Endothelial cell of umbilical vein (primary cell): ENCODE measurements around the gene CNPPD1. TPM values are rescaled to one million over a fixed set of nuclear protein-coding genes. Genes with fewer than 3 reads are reported as not detected.

Experiments used
- BruUV-seq: library from RNA; stranded (reverse); fragments of 400-500 nt; replicated peaks from 2 replicates; lab custom pipeline; 2021; lab: Mats Ljungman, UMichigan
- CTCF ChIA-PET: fragments of 300-600, 350-600 bp; sonication (Branson Sonifier 250); formaldehyde crosslinking; loops from one replicate; lab custom pipeline; 2021; ENCODE audit warnings: antibody characterized with exemption, inconsistent platforms; lab: Charles Lee
- POLR2A ChIA-PET: fragments of 300-600, 350-600 bp; sonication (Branson Sonifier 250); formaldehyde crosslinking; loops from one replicate; lab custom pipeline; 2021; ENCODE audit warnings: antibody characterized with exemption, inconsistent platforms; lab: Charles Lee
- DNase-seq: peaks from one replicate; pipeline ENCODE4 v3.0.0-alpha.2; 2011; ENCODE audit warnings: low read depth, low spot score
- FAIRE-seq: peaks from 2 replicates; lab custom pipeline; 2011; peaks lifted over from hg19 to GRCh38; lab: Jason Lieb, UNC
- H2AFZ ChIP-seq: 2 replicates; pipeline ENCODE4 v1.6.0; 2012; ENCODE audit warnings: low read depth, low read length, control low read depth, inconsistent platforms
- H3K27ac ChIP-seq: 2 replicates; pipeline ENCODE4 v1.5.1; 2011; ENCODE audit warnings: low read depth, mild to moderate bottlenecking, control low read depth, low read length, moderate library complexity; ENCODE audit not compliant: insufficient read depth
- H3K27me3 ChIP-seq, 2 experiments: 2 replicates each; pipeline versions ENCODE4 v1.6.0 to v1.6.1; 2011; ENCODE audit warnings: low read length in 2 of 2, mixed read lengths in 1 of 2; ENCODE audit not compliant: control insufficient read depth in 2 of 2, insufficient read depth in 2 of 2
- H3K36me3 ChIP-seq, 2 experiments: 2 replicates in 1 of 2; 3 replicates in 1 of 2; pipeline ENCODE4 v1.5.1; 2011; ENCODE audit warnings: low read length in 2 of 2, mild to moderate bottlenecking in 1 of 2, moderate library complexity in 1 of 2; ENCODE audit not compliant: control insufficient read depth in 2 of 2, insufficient read depth in 2 of 2; ENCODE audit errors: extremely low read depth in 1 of 2
- H3K4me1 ChIP-seq: 3 replicates; pipeline ENCODE4 v1.5.1; 2011; ENCODE audit warnings: mild to moderate bottlenecking, low read length; ENCODE audit not compliant: control insufficient read depth, insufficient read depth; ENCODE audit errors: extremely low read depth
- H3K4me2 ChIP-seq: 2 replicates; pipeline ENCODE4 v1.6.1; 2011; ENCODE audit warnings: low read length, control low read depth, mixed read lengths; ENCODE audit not compliant: insufficient read depth
- H3K4me3 ChIP-seq, 3 experiments: fragments of 200-600 bp in 1 of 3; sonication (generic), shearing (Covaris generic) in 1 of 3; replicated peaks in 1 of 3; 2 replicates each; pipeline ENCODE4 v1.5.1; 2011 to 2016; ENCODE audit warnings: control low read depth in 3 of 3, low read length in 3 of 3, mild to moderate bottlenecking in 2 of 3, inconsistent platforms in 1 of 3, low read depth in 1 of 3, moderate library complexity in 1 of 3; ENCODE audit not compliant: insufficient read depth in 1 of 3
- H3K79me2 ChIP-seq: 2 replicates; pipeline ENCODE4 v1.6.0; 2012; ENCODE audit warnings: low read length, inconsistent platforms; ENCODE audit not compliant: control insufficient read depth, insufficient read depth
- H3K9ac ChIP-seq: replicated peaks from 2 replicates; pipeline ENCODE3; 2011; ENCODE audit warnings: low read length, control low read depth; ENCODE audit not compliant: insufficient read depth; ENCODE audit errors: extremely low read depth
- H3K9me1 ChIP-seq: replicated peaks from 3 replicates; pipeline ENCODE4 v1.6.0; 2011; ENCODE audit warnings: mild to moderate bottlenecking, low read length; ENCODE audit not compliant: control insufficient read depth, insufficient read depth; ENCODE audit errors: extremely low read depth
- H3K9me3 ChIP-seq: replicated peaks from 2 replicates; pipeline ENCODE4 v1.5.1; 2012; ENCODE audit warnings: low read length, inconsistent platforms; ENCODE audit not compliant: control insufficient read depth, insufficient read depth
- H4K20me1 ChIP-seq: replicated peaks from 2 replicates; pipeline ENCODE3; 2011; ENCODE audit warnings: mild to moderate bottlenecking, low read length; ENCODE audit not compliant: control insufficient read depth, insufficient read depth; ENCODE audit errors: extremely low read depth
- EZH2 ChIP-seq: IDR thresholded peaks from 2 replicates; pipeline ENCODE4 v1.6.1; 2012; ENCODE audit warnings: borderline replicate concordance, low read depth, mild to moderate bottlenecking, moderate library complexity, low read length, inconsistent platforms; ENCODE audit not compliant: severe bottlenecking
- FOS ChIP-seq: IDR thresholded peaks from 2 replicates; pipeline ENCODE4 v1.6.1; 2011; ENCODE audit warnings: mild to moderate bottlenecking, low read length, moderate library complexity, borderline replicate concordance; ENCODE audit not compliant: insufficient read depth
- GATA2 ChIP-seq: IDR thresholded peaks from 2 replicates; pipeline ENCODE4 v1.7.0; 2011; ENCODE audit warnings: low read depth, mild to moderate bottlenecking, moderate library complexity, mixed read lengths, low read length; ENCODE audit not compliant: insufficient read length, insufficient read depth
- JUN ChIP-seq: IDR thresholded peaks from 2 replicates; pipeline ENCODE4 v1.6.1; 2011; ENCODE audit warnings: borderline replicate concordance, low read depth; ENCODE audit not compliant: insufficient read length, insufficient read depth
- MYC ChIP-seq: IDR thresholded peaks from one replicate; pipeline ENCODE4 v1.6.1; 2011; ENCODE audit warnings: mild to moderate bottlenecking, low read depth, low read length
- POLR2A ChIP-seq: IDR thresholded peaks from 2 replicates; pipeline ENCODE4 v1.6.1; 2012; ENCODE audit warnings: low read depth, mild to moderate bottlenecking, control low read depth, low read length
- POLR2AphosphoS5 ChIP-seq: IDR thresholded peaks from 2 replicates; pipeline ENCODE4 v1.6.1; 2012; ENCODE audit warnings: low read depth, mild to moderate bottlenecking, control low read depth, low read length, moderate library complexity; ENCODE audit not compliant: insufficient read depth
- dilution Hi-C: fragments of 300-500 bp; cut with MboI; formaldehyde crosslinking; loops from one replicate; pipeline ENCODE4 v1.15.0; 2019; ENCODE audit warnings: low sequenced_read_pairs; ENCODE audit not compliant: extremely low pct_ligation_motif_present
- intact Hi-C: fragments of 100-400 bp; cut with micrococcal nuclease; formaldehyde crosslinking; loops from one replicate; pipeline ENCODE4 v1.10.0; 2022
- polyA plus RNA-seq, 4 experiments: library from polyadenylated mRNA; depleted of rRNA in 3 of 4; stranded (reverse) in 3 of 4; unstranded in 1 of 4; fragments of >200 nt; gene quantifications; 2 replicates each; pipeline versions ENCODE4 v1.2.1 to v1.2.3, GENCODE V29; 2011 to 2012; ENCODE audit warnings: missing spikeins in 1 of 4
- total RNA-seq: library from RNA; stranded (reverse); gene quantifications from 2 replicates; pipeline ENCODE4 v1.2.3, GENCODE V29; 2021
- TF ChIP-seq, protein P1 (sequence below), 2 donors: IDR thresholded peaks; 1 replicate in 1 of 2; 2 replicates in 1 of 2; pipeline ENCODE4 v1.5.1; 2011; ENCODE audit warnings: low read length in 2 of 2, mild to moderate bottlenecking in 2 of 2, moderate library complexity in 2 of 2, control low read depth in 1 of 2, inconsistent platforms in 1 of 2, low read depth in 1 of 2; ENCODE audit not compliant: insufficient read depth in 1 of 2; ENCODE audit errors: extremely low read depth in 1 of 2
- TF ChIP-seq, protein P2 (sequence below): IDR thresholded peaks from 2 replicates; pipeline ENCODE4 v1.6.1; 2011; ENCODE audit not compliant: insufficient read depth, insufficient read length

CNPPD1 gene
- total and polyA plus RNA-seq, 2 donors (not counting 3 experiments of a cell fraction or from before 2014, with no cell fraction given), result 44.0 to 55.7 TPM

DNA sequence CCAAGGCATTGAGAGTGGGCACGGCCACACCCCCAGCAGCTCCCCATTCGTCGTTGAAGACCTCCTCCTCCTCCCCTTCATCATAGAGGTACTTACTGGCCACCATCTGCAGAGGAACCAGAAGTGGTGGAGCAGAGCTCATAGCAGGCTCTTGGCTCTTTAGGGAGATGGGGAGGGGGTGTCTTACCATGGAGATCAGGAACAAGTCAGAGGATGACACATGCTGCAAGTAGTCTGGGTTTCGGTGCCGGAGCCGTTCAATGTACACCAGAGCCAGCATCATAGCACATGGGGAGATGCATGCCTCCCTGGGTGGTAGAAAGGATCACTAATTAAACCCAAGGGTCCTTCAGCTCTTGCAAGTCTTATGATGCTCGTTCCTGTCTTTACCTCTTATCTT is 1.9 kb downstream of the CNPPD1 start:
- Histone ChIP-seq H3K4me3 (no peak overlapping the region), H3K9me1 (no peaks in the 10 kb centered on the region), H3K79me2 (peaks cover 20% of the 10 kb centered on the region), H3K27ac (no peak overlapping the region), H2AFZ (no peak overlapping the region), H3K9me3 (no peaks in the 10 kb centered on the region), H4K20me1 (peaks cover 3% of the 10 kb centered on the region), H3K4me1 (peaks cover 18% of the 10 kb centered on the region), H3K9ac (no peak overlapping the region), H3K4me2 (no peak overlapping the region), H3K36me3 (peaks cover 2 to 19% of the 10 kb centered on the region in 2 experiments), H3K27me3 (no peaks in the 10 kb centered on the region)
- no peak for FAIRE-seq
- CTCF ChIA-PET, result interaction anchor here (1.0 to 3.4 kb wide), 6 partner anchors 19 to 120 kb away, joined by 3 to 18 read pairs (median 10); partner anchors contain the start of genes ANKZF1, ATG9A, DNAJB2 and ZFAND2B
- BruUV-seq, result no TSS peak
- intact Hi-C loops (loop anchor here (5.0 kb wide), 1 partner anchor 608 kb away; the partner anchor contains the start of genes CNOT9 and USP37), dilution Hi-C loops (no loop called here)
- TF ChIP-seq POLR2AphosphoS5 (no peak), FOS (no peak), POLR2A (no peak), EZH2 (no peak), JUN (no peak), GATA2 (no peak), MYC (no peak)
- TF ChIP-seq, protein P1, sequence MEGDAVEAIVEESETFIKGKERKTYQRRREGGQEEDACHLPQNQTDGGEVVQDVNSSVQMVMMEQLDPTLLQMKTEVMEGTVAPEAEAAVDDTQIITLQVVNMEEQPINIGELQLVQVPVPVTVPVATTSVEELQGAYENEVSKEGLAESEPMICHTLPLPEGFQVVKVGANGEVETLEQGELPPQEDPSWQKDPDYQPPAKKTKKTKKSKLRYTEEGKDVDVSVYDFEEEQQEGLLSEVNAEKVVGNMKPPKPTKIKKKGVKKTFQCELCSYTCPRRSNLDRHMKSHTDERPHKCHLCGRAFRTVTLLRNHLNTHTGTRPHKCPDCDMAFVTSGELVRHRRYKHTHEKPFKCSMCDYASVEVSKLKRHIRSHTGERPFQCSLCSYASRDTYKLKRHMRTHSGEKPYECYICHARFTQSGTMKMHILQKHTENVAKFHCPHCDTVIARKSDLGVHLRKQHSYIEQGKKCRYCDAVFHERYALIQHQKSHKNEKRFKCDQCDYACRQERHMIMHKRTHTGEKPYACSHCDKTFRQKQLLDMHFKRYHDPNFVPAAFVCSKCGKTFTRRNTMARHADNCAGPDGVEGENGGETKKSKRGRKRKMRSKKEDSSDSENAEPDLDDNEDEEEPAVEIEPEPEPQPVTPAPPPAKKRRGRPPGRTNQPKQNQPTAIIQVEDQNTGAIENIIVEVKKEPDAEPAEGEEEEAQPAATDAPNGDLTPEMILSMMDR (IDR thresholded peaks at IDR 0.05; ENCODE audit: extremely low read depth in 1 of 2, insufficient read depth in 1 of 2, low read depth in 1 of 2, low read length in 2 of 2), result no peak
- TF ChIP-seq, protein P2, sequence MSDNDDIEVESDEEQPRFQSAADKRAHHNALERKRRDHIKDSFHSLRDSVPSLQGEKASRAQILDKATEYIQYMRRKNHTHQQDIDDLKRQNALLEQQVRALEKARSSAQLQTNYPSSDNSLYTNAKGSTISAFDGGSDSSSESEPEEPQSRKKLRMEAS, result no peak
- DNase-seq, result no peak
- POLR2A ChIA-PET, result no interaction called here
